HEK293 (cell line): ENCODE data around the gene HFM1.

Source experiments
- AEBP2 ChIP-seq: fragments of 450-650 bp; formaldehyde crosslinking; IDR thresholded peaks from 2 replicates; pipeline ENCODE4 v1.5.1; 2016; ENCODE audit warnings: missing biosample characterization, missing genetic modification characterization, borderline replicate concordance
- BCL11B ChIP-seq: fragments of 450-650 bp; formaldehyde crosslinking; IDR thresholded peaks from 2 replicates; pipeline ENCODE4 v1.5.1; 2016; ENCODE audit warnings: low read depth, missing biosample characterization, missing genetic modification characterization
- CTCF ChIP-seq: fragments of 450-650 bp; formaldehyde crosslinking; IDR thresholded peaks from 2 replicates; pipeline ENCODE4 v1.5.1; 2016; ENCODE audit warnings: missing biosample characterization, missing genetic modification characterization
- GLI4 ChIP-seq: fragments of 450-650 bp; formaldehyde crosslinking; IDR thresholded peaks from 2 replicates; pipeline ENCODE4 v1.5.1; 2016; ENCODE audit warnings: missing biosample characterization, missing genetic modification characterization
- PBX3 ChIP-seq: sonication (generic); formaldehyde crosslinking; IDR thresholded peaks from 2 replicates; pipeline ENCODE4 v1.8.1; 2022; ENCODE audit warnings: mild to moderate bottlenecking, moderate library complexity, missing genetic modification reagents
- ZBTB1 ChIP-seq: fragments of 450-650 bp; formaldehyde crosslinking; IDR thresholded peaks from 2 replicates; pipeline ENCODE4 v1.5.1; 2016; ENCODE audit warnings: missing biosample characterization, missing genetic modification characterization
- ZNF114 ChIP-seq: fragments of 450-650 bp; formaldehyde crosslinking; IDR thresholded peaks from 2 replicates; pipeline ENCODE4 v1.5.0; 2017; ENCODE audit warnings: missing biosample characterization, missing genetic modification characterization
- ZNF211 ChIP-seq: fragments of 450-650 bp; formaldehyde crosslinking; IDR thresholded peaks from 2 replicates; pipeline ENCODE4 v1.5.1; 2016; ENCODE audit warnings: low read depth, missing biosample characterization, missing genetic modification characterization
- ZNF645 ChIP-seq: fragments of 450-650 bp; formaldehyde crosslinking; IDR thresholded peaks from 2 replicates; pipeline ENCODE4; 2016; ENCODE audit warnings: missing biosample characterization, missing genetic modification characterization

- TF ChIP-seq CTCF (tag by site-specific recombination): no peak
- TF ChIP-seq ZNF645 (tag by site-specific recombination): no peak
- no peak for TF ChIP-seq GLI4 (tag by site-specific recombination)
- TF ChIP-seq ZNF211: no peak
- no peak for TF ChIP-seq ZNF114 (tag by site-specific recombination)
- TF ChIP-seq ZBTB1: no peak
- no peak for TF ChIP-seq AEBP2 (tag by site-specific recombination)
- no peak for TF ChIP-seq BCL11B (tag by site-specific recombination)
- no peak for TF ChIP-seq PBX3
These were observed 161.5 kb downstream of the HFM1 start for GRCh38 chr1:91243171-91243570.
